ENCODE data around the gene FOXJ1. TPM values are rescaled to one million over a fixed set of nuclear protein-coding genes. Genes with fewer than 3 reads are reported as not detected.

Gene FOXJ1
- total RNA-seq, 3 donors from 2014 or later: 0.15 TPM; not detected in 2

DNA sequence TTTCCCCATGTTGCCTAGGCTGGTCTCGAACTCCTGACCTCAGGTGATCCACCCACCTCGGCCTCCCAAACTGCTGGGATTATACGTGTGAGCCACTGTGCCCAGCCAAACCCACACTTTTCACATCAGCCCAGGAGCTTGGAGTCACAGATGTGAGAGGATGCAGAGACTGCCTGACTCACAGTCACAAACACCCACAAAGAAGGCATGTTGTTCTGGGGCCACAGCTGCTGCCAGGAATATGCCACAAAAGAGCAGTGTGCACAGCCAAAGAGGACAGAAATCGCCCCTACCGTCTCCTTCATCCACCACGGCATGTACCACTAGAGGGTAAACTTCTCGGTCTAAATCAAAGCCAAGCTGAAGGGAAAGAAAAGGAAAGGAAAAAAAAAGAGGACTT is 25.1 kb upstream of the FOXJ1 start:
- Histone ChIP-seq H3K4me1 (no peaks in the 10 kb centered on the region), H3K27me3 (no peaks in the 10 kb centered on the region), H3K9me3 (no peaks in the 10 kb centered on the region), H3K27ac (no peak overlapping the region), H3K36me3 (no peaks in the 10 kb centered on the region), H3K4me3 (no peak overlapping the region)
- no peak for DNase-seq (ENCODE audit: low spot score in 2 of 2)
- TF ChIP-seq, protein P1, sequence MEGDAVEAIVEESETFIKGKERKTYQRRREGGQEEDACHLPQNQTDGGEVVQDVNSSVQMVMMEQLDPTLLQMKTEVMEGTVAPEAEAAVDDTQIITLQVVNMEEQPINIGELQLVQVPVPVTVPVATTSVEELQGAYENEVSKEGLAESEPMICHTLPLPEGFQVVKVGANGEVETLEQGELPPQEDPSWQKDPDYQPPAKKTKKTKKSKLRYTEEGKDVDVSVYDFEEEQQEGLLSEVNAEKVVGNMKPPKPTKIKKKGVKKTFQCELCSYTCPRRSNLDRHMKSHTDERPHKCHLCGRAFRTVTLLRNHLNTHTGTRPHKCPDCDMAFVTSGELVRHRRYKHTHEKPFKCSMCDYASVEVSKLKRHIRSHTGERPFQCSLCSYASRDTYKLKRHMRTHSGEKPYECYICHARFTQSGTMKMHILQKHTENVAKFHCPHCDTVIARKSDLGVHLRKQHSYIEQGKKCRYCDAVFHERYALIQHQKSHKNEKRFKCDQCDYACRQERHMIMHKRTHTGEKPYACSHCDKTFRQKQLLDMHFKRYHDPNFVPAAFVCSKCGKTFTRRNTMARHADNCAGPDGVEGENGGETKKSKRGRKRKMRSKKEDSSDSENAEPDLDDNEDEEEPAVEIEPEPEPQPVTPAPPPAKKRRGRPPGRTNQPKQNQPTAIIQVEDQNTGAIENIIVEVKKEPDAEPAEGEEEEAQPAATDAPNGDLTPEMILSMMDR (IDR thresholded peaks at IDR 0.05): no peak
- TF ChIP-seq POLR2A (IDR thresholded peaks at IDR 0.05) (no peak), POLR2AphosphoS5 (IDR thresholded peaks at IDR 0.05) (no peak)
- intact Hi-C loops (cut with DNase I; ENCODE audit: low total_unique reads): no loop called here

DNA sequence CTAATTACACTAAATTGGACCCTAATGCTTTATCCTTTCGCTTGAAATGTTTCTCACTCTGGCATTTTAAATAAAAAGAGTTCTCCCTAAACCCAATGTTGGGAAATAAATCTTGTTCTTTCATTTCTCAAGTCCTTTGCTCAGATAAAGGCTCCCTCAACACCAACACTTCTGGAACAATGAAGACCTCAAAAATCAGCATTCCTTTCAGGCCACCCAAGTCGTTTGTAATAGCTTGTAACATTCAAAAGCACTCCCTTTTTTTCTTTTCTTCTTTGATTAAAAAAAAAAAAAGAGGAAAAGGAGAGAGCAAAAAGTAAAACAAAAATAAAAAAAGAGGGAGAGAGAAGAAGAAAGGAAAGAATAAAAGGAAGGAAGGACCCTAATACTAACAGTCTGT is 23.3 kb upstream of the FOXJ1 start:
- Histone ChIP-seq H3K27me3 (no peaks in the 10 kb centered on the region), H3K36me3 (no peaks in the 10 kb centered on the region), H3K4me3 (no peak overlapping the region), H3K9me3 (no peaks in the 10 kb centered on the region), H3K27ac (no peak overlapping the region), H3K4me1 (no peaks in the 10 kb centered on the region)
- intact Hi-C loops (cut with DNase I; ENCODE audit: low total_unique reads): no loop called here
- TF ChIP-seq, protein P1 (IDR thresholded peaks at IDR 0.05): no peak
- no peak for DNase-seq (ENCODE audit: low spot score in 2 of 2)

DNA sequence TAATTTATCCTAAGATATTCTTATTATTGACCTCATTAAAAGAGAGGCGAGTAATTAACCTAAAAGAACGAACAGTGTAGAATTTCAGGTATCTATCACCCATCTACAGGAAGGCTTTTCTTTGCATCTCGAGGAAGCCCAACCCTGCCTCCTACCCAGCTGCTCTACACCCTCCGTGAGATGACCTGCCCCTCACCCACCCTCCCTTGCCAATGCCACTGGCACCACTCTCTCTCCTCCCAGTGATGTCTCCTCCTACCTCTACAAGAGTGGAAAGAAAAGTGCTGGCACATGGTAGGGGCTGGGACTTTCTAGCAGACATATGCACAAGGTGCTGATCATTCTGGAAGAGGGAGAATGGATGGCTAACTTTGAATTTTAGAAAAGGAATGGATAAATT is 22.9 kb upstream of the FOXJ1 start:
- H3K4me1 ChIP-seq: no peaks in the 10 kb centered on the region
- no peaks in the 10 kb centered on the region for H3K9me3 ChIP-seq
- no peak for DNase-seq (ENCODE audit: low spot score in 2 of 2)
- no peak overlapping the region for H3K27ac ChIP-seq
- H3K36me3 ChIP-seq: no peaks in the 10 kb centered on the region
- no peak overlapping the region for H3K4me3 ChIP-seq
- intact Hi-C loops (cut with DNase I; ENCODE audit: low total_unique reads): no loop called here
- TF ChIP-seq POLR2AphosphoS5 (IDR thresholded peaks at IDR 0.05): no peak
- TF ChIP-seq, protein P1 (IDR thresholded peaks at IDR 0.05): no peak
- TF ChIP-seq POLR2A (IDR thresholded peaks at IDR 0.05): no peak
- H3K27me3 ChIP-seq: no peaks in the 10 kb centered on the region

DNA sequence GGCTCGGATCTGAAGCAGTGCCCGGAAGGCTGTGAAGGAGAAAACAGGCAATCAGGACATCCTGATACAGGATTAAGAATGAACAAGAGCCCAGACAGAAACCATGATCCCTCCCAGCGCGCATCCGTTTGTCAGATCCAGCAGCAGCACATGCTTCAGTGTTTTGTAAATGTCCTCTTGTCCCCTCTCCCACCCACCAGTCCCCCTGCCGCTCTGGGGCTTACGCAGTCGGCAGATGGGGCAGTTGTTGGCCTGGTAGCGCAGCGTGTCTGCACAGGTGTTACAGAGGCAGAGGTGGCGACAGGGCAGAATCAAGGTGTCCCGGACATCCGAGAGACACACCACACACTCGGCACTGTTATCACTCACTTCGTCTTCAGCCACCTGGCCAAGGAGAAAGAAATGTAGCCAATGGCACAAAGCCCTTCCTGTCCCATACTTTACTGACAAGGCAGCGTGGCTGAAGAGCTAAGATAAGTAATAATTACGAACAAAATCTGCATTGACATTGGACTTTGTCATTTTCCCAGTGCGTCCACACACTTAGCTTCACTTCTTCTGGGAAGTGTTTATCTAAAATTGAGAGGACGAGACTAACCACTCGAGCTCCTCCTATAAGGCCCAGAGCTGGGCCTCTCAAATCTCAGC is 20.7 kb upstream of the FOXJ1 start:
- DNase-seq (ENCODE audit: low spot score in 2 of 2): no peak
- H3K4me3 ChIP-seq: no peak overlapping the region
- TF ChIP-seq POLR2A (IDR thresholded peaks at IDR 0.05): no peak
- no peak for TF ChIP-seq POLR2AphosphoS5 (IDR thresholded peaks at IDR 0.05)
- TF ChIP-seq, protein P1 (IDR thresholded peaks at IDR 0.05): no peak
- no peaks in the 10 kb centered on the region for H3K4me1 ChIP-seq
- intact Hi-C loops (cut with DNase I; ENCODE audit: low total_unique reads): no loop called here
- H3K27ac ChIP-seq: no peak overlapping the region
- no peaks in the 10 kb centered on the region for H3K36me3 ChIP-seq
- no peaks in the 10 kb centered on the region for H3K27me3 ChIP-seq
- H3K9me3 ChIP-seq: no peaks in the 10 kb centered on the region

DNA sequence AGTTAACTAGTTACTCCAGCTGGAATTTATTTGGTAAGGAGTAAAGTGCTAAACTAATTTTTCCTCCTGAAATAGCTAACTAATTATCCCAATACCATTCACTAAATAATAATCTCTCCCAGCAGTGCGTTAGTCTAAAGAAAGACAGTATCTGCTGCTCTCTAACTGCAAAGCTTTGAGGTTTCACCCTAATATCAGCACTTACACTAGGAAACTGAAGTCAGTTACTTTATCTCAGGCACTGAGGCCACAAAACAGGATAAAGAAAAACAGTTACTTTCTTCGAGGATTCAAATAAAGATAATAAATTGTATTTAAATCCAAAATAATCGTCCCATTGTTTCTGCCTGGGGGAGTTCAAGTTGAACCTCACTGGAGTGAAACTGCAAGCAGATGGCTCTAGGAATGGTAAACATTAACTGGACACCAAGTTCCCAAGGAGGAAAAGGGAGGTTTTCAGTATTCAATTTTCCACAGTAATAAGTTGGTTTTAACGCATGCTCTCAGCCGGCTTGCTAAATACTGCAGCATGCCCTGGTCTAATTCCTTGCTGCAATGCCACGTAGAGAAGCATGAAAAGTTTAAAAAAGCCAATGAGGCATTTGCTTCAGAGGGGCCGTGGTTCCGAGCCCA is 20.0 kb upstream of the FOXJ1 start:
- intact Hi-C loops (cut with DNase I; ENCODE audit: low total_unique reads): no loop called here
- Histone ChIP-seq H3K36me3 (no peaks in the 10 kb centered on the region), H3K27ac (no peak overlapping the region), H3K27me3 (no peaks in the 10 kb centered on the region), H3K9me3 (no peaks in the 10 kb centered on the region), H3K4me1 (no peaks in the 10 kb centered on the region), H3K4me3 (no peak overlapping the region)
- no peak for DNase-seq (ENCODE audit: low spot score in 2 of 2)
- no peak for TF ChIP-seq POLR2A (IDR thresholded peaks at IDR 0.05)
- TF ChIP-seq, protein P1 (IDR thresholded peaks at IDR 0.05): no peak
- no peak for TF ChIP-seq POLR2AphosphoS5 (IDR thresholded peaks at IDR 0.05)
